Measurements from ENCODE around the gene MED8. TPM values are rescaled to one million over a fixed set of nuclear protein-coding genes. Genes with fewer than 3 reads are reported as not detected.

MED8 gene
- total and polyA plus RNA-seq, 10 of the 15 experiments (the other 5 are each of a cell fraction or from before 2014, with no cell fraction given), result 20.2 to 61.7 (median 39.5) TPM

- ChIA-PET POLR2A (interaction anchor here (1.4 kb wide), 1 partner anchor 11 kb away, joined by 5 read pairs; the partner anchor contains the start of genes MED8 and SZT2), RAD21 (ENCODE audit: unreplicated experiment) (interaction anchor here (2.6 kb wide), 1 partner anchor 139 kb away, joined by 10 read pairs; no protein-coding TSS in a partner anchor), SMC1A (ENCODE audit: uncharacterized antibody, unreplicated experiment) (interaction anchor here (1.0 to 1.5 kb wide), 2 partner anchors 10 to 77 kb away, joined by 3 to 5 read pairs; partner anchors contain the start of gene ELOVL1), CTCF (interaction anchor here (0.6 to 3.5 kb wide), 4 partner anchors 10 to 151 kb away, joined by 3 to 14 read pairs (median 3); partner anchors contain the start of genes MED8 and SZT2)
- H3K27me3 ChIP-seq (replicated peaks in 1 of 2; ENCODE audit: control insufficient read depth in 2 of 2, insufficient read depth in 2 of 2, low read length in 1 of 2), result no peaks in the 10 kb centered on the region
- no peak overlapping the region for H3K4me2 ChIP-seq (ENCODE audit: control insufficient read depth, insufficient read depth)
- 25% methylated on average over 1 of the region's 1 CpG for WGBS (ENCODE audit: insufficient coverage, insufficient replicate concordance, low lambda C conversion rate, missing lambda C conversion rate)
- H3K4me1 ChIP-seq (ENCODE audit: control insufficient read depth, insufficient read depth, low read length), result no peaks in the 10 kb centered on the region; the same call in 1 of the 2 replicates
- TF ChIP-seq SREBF2 (IDR thresholded peaks at IDR 0.05; ENCODE audit: low read length), result no peak
- TF ChIP-seq MTA2 (IDR thresholded peaks at IDR 0.05; ENCODE audit: low read depth), result no peak
- no peak for TF ChIP-seq BRCA1 (IDR thresholded peaks at IDR 0.05; ENCODE audit: low read depth, low read length)
- TF ChIP-seq SMAD5 (IDR thresholded peaks at IDR 0.05; ENCODE audit: low read depth), result no peak
- TF ChIP-seq NR2C1 (IDR thresholded peaks at IDR 0.05), result no peak
- no peak for TF ChIP-seq NRF1 (conservative IDR thresholded peaks at IDR 0.05; ENCODE audit: low read depth, low read length)
- no peak for TF ChIP-seq WRNIP1 (IDR thresholded peaks at IDR 0.05; ENCODE audit: borderline replicate concordance, low read depth, low read length)
- no peak for TF ChIP-seq DPF2 (IDR thresholded peaks at IDR 0.05)
- no peak for TF ChIP-seq TBL1XR1 (IDR thresholded peaks at IDR 0.05; ENCODE audit: low read depth, low read length)
- TF ChIP-seq ETV6 (conservative IDR thresholded peaks at IDR 0.05 in 1 of 2, IDR thresholded peaks at IDR 0.05 in 1 of 2; ENCODE audit: borderline replicate concordance in 1 of 2, low read depth in 1 of 2), result no peak
- TF ChIP-seq NFYA (IDR thresholded peaks at IDR 0.05; ENCODE audit: borderline replicate concordance, low read depth, low read length), result no peak
- TF ChIP-seq RELB (IDR thresholded peaks at IDR 0.05; ENCODE audit: low read depth), result no peak
- TF ChIP-seq SRF (IDR thresholded peaks at IDR 0.05; ENCODE audit: low read depth in 2 of 2, low read length in 2 of 2), result no peak
- no peak for TF ChIP-seq EZH2 (IDR thresholded peaks at IDR 0.05; ENCODE audit: borderline replicate concordance, control insufficient read depth, low read depth, low read length)
- no peak for TF ChIP-seq TAF1 (IDR thresholded peaks at IDR 0.05; ENCODE audit: borderline replicate concordance, low read depth, low read length)
- H4K20me1 ChIP-seq (ENCODE audit: control insufficient read depth, insufficient read depth), result no peaks in the 10 kb centered on the region
- DNase-seq (ENCODE audit: low read depth, low spot score) (no peak), FAIRE-seq (no peak), ATAC-seq (no peak)
- no peak overlapping the region for H3K9ac ChIP-seq (ENCODE audit: control insufficient read depth, insufficient read depth, low read length)
- peaks cover 3 to 4% of the 10 kb centered on the region in 2 experiments; a peak in 3 of 4 replicates for H3K36me3 ChIP-seq (ENCODE audit: control insufficient read depth in 2 of 2, insufficient read depth in 2 of 2, low read length in 1 of 2)
- no peak overlapping the region for H3K27ac ChIP-seq (ENCODE audit: control insufficient read depth, insufficient read depth)
- intact Hi-C loops (cut with micrococcal nuclease; ENCODE audit: unreplicated experiment), result no loop called here
- no peaks in the 10 kb centered on the region for H3K79me2 ChIP-seq (ENCODE audit: control insufficient read depth, insufficient read depth, low read length)
- no TSS peak for BruUV-seq (replicated peaks)
- H2AFZ ChIP-seq (ENCODE audit: control insufficient read depth, low read depth, low read length), result no peak overlapping the region
- in situ Hi-C loops (cut with MboI), result no loop called here
- H3K9me3 ChIP-seq (replicated peaks; ENCODE audit: control insufficient read depth, insufficient read depth, low read length), result no peaks in the 10 kb centered on the region
- no peak overlapping the region for H3K4me3 ChIP-seq
Measured at GRCh38 chr1:43377831-43378230, 11.8 kb downstream of the MED8 start.
